Endometrial microvascular endothelial cells (primary cell): ENCODE results near the gene SDC4. TPM values are rescaled to one million over a fixed set of nuclear protein-coding genes. Genes with fewer than 3 reads are reported as not detected.
"Not testable (repeated sequence)": the region's sequence is repeated elsewhere in the genome, so short reads cannot be mapped to it uniquely, and the experiment has no call there.

Experiments used
- in situ Hi-C: cut with HindIII; loops from 2 replicates; pipeline ENCODE4 v1.10.0; 2017; ENCODE audit warnings: low sequenced_read_pairs, low pct_unique_long_range_greater_than_20kb; ENCODE audit errors: inconsistent ontology term
- total RNA-seq: library from RNA; depleted of rRNA; stranded (reverse); fragments of >200 nt; gene quantifications from one replicate; pipeline ENCODE4 v1.2.3, GENCODE V29; 2015; ENCODE audit errors: inconsistent ontology term

SDC4 gene
- total RNA-seq, 1 donor from 2014 or later, result 43.6 TPM

- in situ Hi-C loops, result no loop called here
These were observed 18.0 kb upstream of the SDC4 start for GRCh38 chr20:45366192-45366591.

GRCh38 chr20:45365444-45365970 lies 17.3 kb upstream of the SDC4 start:
- in situ Hi-C loops, result no loop called here

GRCh38 chr20:45363611-45364492 lies 15.6 kb upstream of the SDC4 start:
- in situ Hi-C loops, result no loop called here

- in situ Hi-C loops, result no loop called here
These were observed 14.8 kb upstream of the SDC4 start, which contains the start of gene SYS1 for GRCh38 chr20:45362804-45363610. SYS1 (plus strand) TSS chr20:45363156; CDS start chr20:45363532, 376 bp downstream.

GRCh38 chr20:45361793-45362192 lies 13.6 kb upstream of the SDC4 start:
- in situ Hi-C loops, result no loop called here

GRCh38 chr20:45359406-45360148 lies 11.4 kb upstream of the SDC4 start:
- in situ Hi-C loops, result no loop called here

GRCh38 chr20:45359069-45359405 lies 10.8 kb upstream of the SDC4 start:
- in situ Hi-C loops, result no loop called here

GRCh38 chr20:45358282-45359068 lies 10.3 kb upstream of the SDC4 start:
- in situ Hi-C loops, result no loop called here

- in situ Hi-C loops, result no loop called here
These were observed 7.2 kb upstream of the SDC4 start for GRCh38 chr20:45355209-45356084.

- in situ Hi-C loops, result no loop called here
These were observed 6.4 kb upstream of the SDC4 start for GRCh38 chr20:45354423-45355208.

GRCh38 chr20:45353746-45354145 lies 5.5 kb upstream of the SDC4 start:
- in situ Hi-C loops, result no loop called here

- in situ Hi-C loops, result no loop called here
These were observed 4.5 kb upstream of the SDC4 start for GRCh38 chr20:45352729-45353128.

GRCh38 chr20:45350795-45351194 lies 2.6 kb upstream of the SDC4 start:
- in situ Hi-C loops, result not testable (repeated sequence)

GRCh38 chr20:45350217-45350616 lies 2.0 kb upstream of the SDC4 start:
- in situ Hi-C loops, result no loop called here

GRCh38 chr20:45347297-45347935 lies 808 bp downstream of the SDC4 start:
- in situ Hi-C loops, result no loop called here

- in situ Hi-C loops, result no loop called here
These were observed 1.4 kb downstream of the SDC4 start for GRCh38 chr20:45346851-45347250.
